HepG2 (cell line): ENCODE data around the gene GAB3. TPM values are rescaled to one million over a fixed set of nuclear protein-coding genes. Genes with fewer than 3 reads are reported as not detected.

Source experiments
- ATAC-seq: fragments of 200-7000 bp; cut with Tn5 transposase; 3 replicates; pipeline ENCODE4 v1.9.1; 2020; ENCODE audit warnings: mild to moderate bottlenecking, moderate library complexity
- BruUV-seq: library from RNA; stranded (reverse); fragments of 400-500 nt; replicated peaks from 2 replicates; lab custom pipeline; 2021; lab: Mats Ljungman, UMichigan
- CTCF ChIA-PET: fragments of 300-600 bp; formaldehyde crosslinking; extraction: SDS; loops from one replicate; lab custom pipeline; 2021; ENCODE audit warnings: low total read pairs, inconsistent platforms, low intra/inter-chr PET ratio; lab: Yijun Ruan, JAX
- POLR2A ChIA-PET: fragments of 350-600 bp; sonication (Branson Sonifier 250); formaldehyde crosslinking; loops from one replicate; lab custom pipeline; 2020; ENCODE audit warnings: antibody characterized with exemption, inconsistent platforms; lab: Yijun Ruan, JAX
- DNase-seq: peaks from one replicate; pipeline ENCODE4 v3.0.0-alpha.2; 2015; ENCODE audit warnings: low spot score
- FAIRE-seq: peaks from 3 replicates; lab custom pipeline; 2011; peaks lifted over from hg19 to GRCh38; lab: Jason Lieb, UNC
- H2AFZ ChIP-seq: one replicate; pipeline ENCODE4 v1.6.1; 2011; ENCODE audit warnings: low read length, inconsistent platforms
- H3K27ac ChIP-seq: fragments of 300-600 bp; 3 replicates; pipeline ENCODE4 v1.8.0; 2011; ENCODE audit warnings: mixed run types, mild to moderate bottlenecking, mixed read lengths, low read length, inconsistent platforms; ENCODE audit not compliant: insufficient read depth; ENCODE audit errors: extremely low read length
- H3K27me3 ChIP-seq, 2 experiments: fragments of 200-600 bp in 1 of 2; 2 replicates in 1 of 2; 3 replicates in 1 of 2; pipeline versions ENCODE4 v1.6.0 to v1.8.0; 2011; ENCODE audit warnings: low read length in 2 of 2, mild to moderate bottlenecking in 2 of 2, moderate library complexity in 2 of 2, inconsistent platforms in 1 of 2; ENCODE audit not compliant: insufficient read depth in 2 of 2, control insufficient read depth in 1 of 2
- H3K36me3 ChIP-seq, 2 experiments: fragments of 200-600 bp in 1 of 2; replicated peaks in 1 of 2; 2 replicates in 1 of 2; 3 replicates in 1 of 2; pipeline versions ENCODE4 v1.5.1 to v1.8.0; 2011; ENCODE audit warnings: low read length in 2 of 2, inconsistent platforms in 1 of 2; ENCODE audit not compliant: insufficient read depth in 2 of 2, control insufficient read depth in 1 of 2
- H3K4me1 ChIP-seq: 2 replicates; pipeline ENCODE4 v1.5.1; 2012; ENCODE audit warnings: low read length, inconsistent platforms; ENCODE audit not compliant: insufficient read depth
- H3K4me2 ChIP-seq: 2 replicates; pipeline ENCODE4 v1.6.0; 2011; ENCODE audit warnings: low read depth, low read length, inconsistent platforms
- H3K4me3 ChIP-seq, 3 experiments: fragments of 200-600 bp in 1 of 3; sonication (generic), shearing (Covaris generic) in 1 of 3; replicated peaks in 1 of 3; 2 replicates each; pipeline ENCODE4 v1.5.1; 2011 to 2016; ENCODE audit warnings: low read length in 3 of 3, inconsistent platforms in 2 of 3, low read depth in 2 of 3, mild to moderate bottlenecking in 2 of 3, control low read depth in 1 of 3, mixed read lengths in 1 of 3; ENCODE audit not compliant: insufficient read depth in 1 of 3
- H3K79me2 ChIP-seq: one replicate; pipeline ENCODE4 v1.6.1; 2011; ENCODE audit warnings: low read length, inconsistent platforms; ENCODE audit not compliant: insufficient read depth
- H3K9ac ChIP-seq: 2 replicates; pipeline ENCODE4 v1.6.0; 2011; ENCODE audit warnings: mild to moderate bottlenecking, low read depth, low read length, inconsistent platforms; ENCODE audit not compliant: insufficient read depth
- H3K9me3 ChIP-seq: 2 replicates; pipeline ENCODE4 v1.5.1; 2012; ENCODE audit warnings: mild to moderate bottlenecking, low read length
- H4K20me1 ChIP-seq: 2 replicates; pipeline ENCODE4 v1.6.0; 2011; ENCODE audit warnings: inconsistent platforms, mild to moderate bottlenecking, low read length, moderate library complexity; ENCODE audit not compliant: insufficient read depth
- JDP2 ChIP-seq: sonication (generic); formaldehyde crosslinking; IDR thresholded peaks from 2 replicates; pipeline ENCODE4 v1.8.1; 2022; ENCODE audit warnings: missing genetic modification reagents, borderline replicate concordance
- JUN ChIP-seq: sonication (generic); formaldehyde crosslinking; IDR thresholded peaks from 2 replicates; pipeline ENCODE4 v1.4.0; 2020; ENCODE audit warnings: mild to moderate bottlenecking, missing genetic modification reagents
- KMT2A ChIP-seq: sonication (generic); formaldehyde crosslinking; IDR thresholded peaks from 2 replicates; pipeline ENCODE4 v1.4.0; 2020; ENCODE audit warnings: missing genetic modification reagents
- MBNL3 ChIP-seq: fragments of 250-450 bp; sonication (Bioruptor Pico); conservative IDR thresholded peaks from 2 replicates; pipeline ENCODE4 v1.8.0; 2022; ENCODE audit warnings: mild to moderate bottlenecking, inconsistent platforms
- STAT5B ChIP-seq: sonication (generic); formaldehyde crosslinking; IDR thresholded peaks from 2 replicates; pipeline ENCODE4 v1.4.0; 2020; ENCODE audit warnings: missing genetic modification reagents
- ZNF160 ChIP-seq: sonication (generic); formaldehyde crosslinking; IDR thresholded peaks from 2 replicates; pipeline ENCODE4 v1.8.0; 2022; ENCODE audit warnings: mild to moderate bottlenecking, inconsistent platforms, missing genetic modification reagents
- ZNF3 ChIP-seq: IDR thresholded peaks from 2 replicates; pipeline ENCODE4 v1.7.0; 2017; ENCODE audit warnings: inconsistent platforms
- ZNF678 ChIP-seq: sonication (generic); formaldehyde crosslinking; IDR thresholded peaks from 2 replicates; pipeline ENCODE4 v1.4.0; 2020; ENCODE audit warnings: mild to moderate bottlenecking, missing genetic modification reagents
- WGBS: methylation state at CpG from one replicate; pipeline ENCODE4 v1.1.6; 2017; ENCODE audit warnings: low lambda C conversion rate; 5-methylcytosine and 5-hydroxymethylcytosine counted together
- in situ Hi-C: cut with HindIII; loops from 2 replicates; pipeline ENCODE4 v1.10.0; 2017; ENCODE audit warnings: low pct_unique_long_range_greater_than_20kb; ENCODE audit not compliant: extremely low pct_ligation_motif_present
- intact Hi-C: fragments of 100-400 bp; cut with micrococcal nuclease; formaldehyde crosslinking; loops from one replicate; pipeline ENCODE4 v1.10.0; 2022; ENCODE audit not compliant: unreplicated experiment
- polyA plus RNA-seq, 8 experiments: library from polyadenylated mRNA; depleted of rRNA in 3 of 8; stranded (reverse) in 7 of 8; unstranded in 1 of 8; fragments of >200 nt; fragmentation: Illumina TruSeq in 4 of 8; extraction: Trizol in 4 of 8; gene quantifications; 2 replicates each; pipeline versions ENCODE4 v1.2.1 to v1.2.3, GENCODE V29; 2011 to 2016; ENCODE audit warnings: low read depth in 4 of 8, missing spikeins in 1 of 8, mixed read lengths in 1 of 8; ENCODE audit not compliant: insufficient read depth in 1 of 8
- total RNA-seq, 5 experiments: library from RNA; depleted of rRNA; stranded (reverse); fragments of >200 nt; fragmentation: Illumina TruSeq; extraction: Trizol; gene quantifications; 2 replicates each; pipeline ENCODE4 v1.2.3, GENCODE V29; 2016; ENCODE audit warnings: low read depth in 1 of 5
- TF ChIP-seq, protein P1 (sequence below): sonication (generic); formaldehyde crosslinking; IDR thresholded peaks from 2 replicates; pipeline ENCODE4 v1.5.1; 2020; ENCODE audit warnings: missing genetic modification reagents, mild to moderate bottlenecking, borderline replicate concordance

Gene GAB3
- total and polyA plus RNA-seq, 2 of the 13 experiments (the other 11 are each of a cell fraction or from before 2014, with no cell fraction given): not detected

DNA sequence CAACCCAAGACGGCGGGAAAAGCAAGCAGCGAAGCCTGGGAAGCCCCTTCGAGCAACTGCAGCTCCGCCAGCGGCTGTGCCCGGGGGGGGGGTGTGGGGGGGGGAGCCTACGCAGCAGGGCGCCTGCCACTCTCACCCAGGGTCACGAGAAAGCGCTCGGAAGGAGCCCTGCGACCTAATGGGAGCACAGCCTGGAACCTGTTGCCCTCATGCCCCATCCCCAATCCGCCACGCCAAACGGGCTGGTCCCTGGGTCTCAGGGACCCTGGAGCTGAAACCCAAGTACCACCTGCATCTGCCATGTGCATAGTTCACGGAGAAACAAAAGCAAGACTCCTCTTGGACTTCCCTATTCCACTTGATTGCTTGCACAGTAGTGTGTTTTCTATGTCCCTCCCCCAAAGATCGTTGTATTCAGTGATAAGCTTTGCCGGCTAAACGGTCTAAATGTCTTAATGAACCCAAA lies 359 bp upstream of the GAB3 start:
- FAIRE-seq: no peak
- Histone ChIP-seq H4K20me1 (no peaks in the 10 kb centered on the region), H3K36me3 (no peaks in the 10 kb centered on the region), H3K4me3 (no peak overlapping the region), H3K27me3 (peaks cover 2 to 24% of the 10 kb centered on the region in 2 experiments; a peak in 4 of 5 replicates)
- BruUV-seq: no TSS peak
- intact Hi-C loops: no loop called here
- TF ChIP-seq ZNF160 (CRISPR knock-in tag) (no peak), STAT5B (CRISPR knock-in tag) (no peak), KMT2A (CRISPR knock-in tag) (no peak), JUN (CRISPR knock-in tag) (no peak), ZNF3 (CRISPR knock-in tag) (no peak), JDP2 (no peak), ZNF678 (CRISPR knock-in tag) (no peak)
- TF ChIP-seq, protein P1, sequence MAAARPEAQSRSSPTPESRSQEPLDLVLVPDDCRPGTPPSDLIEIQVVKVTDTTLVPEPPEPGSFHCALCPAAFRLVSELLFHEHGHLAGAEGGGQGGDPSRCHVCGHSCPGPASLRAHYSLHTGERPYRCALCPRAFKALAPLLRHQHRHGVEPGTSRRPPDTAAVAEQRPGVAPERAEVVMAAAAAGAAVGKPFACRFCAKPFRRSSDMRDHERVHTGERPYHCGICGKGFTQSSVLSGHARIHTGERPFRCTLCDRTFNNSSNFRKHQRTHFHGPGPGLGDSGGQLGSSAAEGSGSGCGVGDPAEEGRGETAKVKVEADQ: no peak
- TF ChIP-seq, all 625 proteins: peak for 0
- Histone ChIP-seq H3K79me2 (no peaks in the 10 kb centered on the region), H3K4me2 (no peak overlapping the region), H3K9ac (no peak overlapping the region), H3K9me3 (no peaks in the 10 kb centered on the region), H3K27ac (no peak overlapping the region), H3K4me1 (no peaks in the 10 kb centered on the region), H2AFZ (no peak overlapping the region)
- POLR2A ChIA-PET: no interaction called here
- DNase-seq: no peak
- CTCF ChIA-PET: no interaction called here
- in situ Hi-C loops: no loop called here
- ATAC-seq: no peak
- WGBS: 90% methylated on average over 2 of the region's 20 CpGs

DNA sequence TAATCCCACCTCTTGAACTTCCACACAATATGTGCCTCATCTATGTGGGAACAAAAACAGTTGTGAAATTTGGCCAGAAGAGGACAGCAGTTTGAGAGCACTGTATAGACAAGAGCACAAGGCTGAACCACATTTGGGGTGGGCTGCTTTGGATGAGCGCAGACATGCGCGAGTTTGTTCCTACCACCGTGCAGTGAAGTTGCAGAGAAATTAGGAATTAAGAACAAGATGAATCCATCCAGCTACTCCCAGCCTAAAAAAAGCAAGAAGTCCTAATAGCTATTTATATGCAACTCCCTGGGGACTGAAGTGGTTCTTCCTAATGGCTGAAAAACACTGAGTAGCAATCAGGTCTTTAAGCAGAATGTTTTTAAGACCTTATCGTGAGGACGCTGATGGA lies 1.0 kb downstream of the GAB3 start:
- ChIA-PET POLR2A (no interaction called here), CTCF (no interaction called here)
- FAIRE-seq (no peak), DNase-seq (no peak), ATAC-seq (no peak)
- Histone ChIP-seq H3K27me3 (peaks cover 2 to 24% of the 10 kb centered on the region in 2 experiments; a peak in 4 of 5 replicates), H3K4me2 (no peak overlapping the region), H3K36me3 (no peaks in the 10 kb centered on the region), H3K9me3 (no peaks in the 10 kb centered on the region), H3K79me2 (no peaks in the 10 kb centered on the region), H3K4me3 (no peak overlapping the region), H2AFZ (no peak overlapping the region), H4K20me1 (no peaks in the 10 kb centered on the region), H3K27ac (no peak overlapping the region), H3K9ac (no peak overlapping the region), H3K4me1 (no peaks in the 10 kb centered on the region)
- BruUV-seq: no TSS peak
- TF ChIP-seq MBNL3 (CRISPR knock-in tag): no peak
- intact Hi-C loops: loop anchor here (2.0 kb wide), 1 partner anchor 91 kb away; no protein-coding TSS in a partner anchor
- 71% methylated on average over 6 of the region's 6 CpGs for WGBS
- in situ Hi-C loops: no loop called here
